ENCODE results near the gene TIMP2. TPM values are rescaled to one million over a fixed set of nuclear protein-coding genes. Genes with fewer than 3 reads are reported as not detected.

Gene TIMP2
- total and polyA plus RNA-seq, 2 of the 8 experiments (the other 6 are each of a cell fraction or from before 2014, with no cell fraction given), result 18.2 to 43.3 TPM

- no peak for TF ChIP-seq CHD7 (IDR thresholded peaks at IDR 0.05; ENCODE audit: insufficient replicate concordance, low read length)
- TF ChIP-seq USF2 (IDR thresholded peaks at IDR 0.05; ENCODE audit: low read length), result no peak
- no peak for TF ChIP-seq POU5F1 (IDR thresholded peaks at IDR 0.05; ENCODE audit: low read depth, low read length)
- TF ChIP-seq CBX8 (IDR thresholded peaks at IDR 0.05; ENCODE audit: borderline replicate concordance, low read depth, low read length), result no peak
- no peak for TF ChIP-seq BRCA1 (IDR thresholded peaks at IDR 0.05; ENCODE audit: low read depth, low read length)
- no peak for TF ChIP-seq TAF7 (optimal IDR thresholded peaks at IDR 0.05; ENCODE audit: borderline replicate concordance, low read depth, low read length)
- no peak for TF ChIP-seq SIRT6 (IDR thresholded peaks at IDR 0.05; ENCODE audit: low read length)
- TF ChIP-seq CBX5 (IDR thresholded peaks at IDR 0.05; ENCODE audit: low read depth, low read length), result no peak
- no peak for TF ChIP-seq EP300 (IDR thresholded peaks at IDR 0.05; ENCODE audit: borderline replicate concordance in 1 of 2, low read depth in 2 of 2, low read length in 2 of 2)
- no peak for TF ChIP-seq RBBP5 (IDR thresholded peaks at IDR 0.05; ENCODE audit: borderline replicate concordance, low read depth, low read length)
- TF ChIP-seq CREB1 (IDR thresholded peaks at IDR 0.05), result no peak
- no peak for TF ChIP-seq POLR2A (IDR thresholded peaks at IDR 0.05; ENCODE audit: control extremely low read depth in 1 of 2, low read depth in 2 of 2, low read length in 2 of 2)
These were observed 19.6 kb downstream of the TIMP2 start (continued) for GRCh38 chr17:78905541-78905940.

Measured in H1 (cell line).